Head of caudate nucleus (tissue), 42 donors: ENCODE data around the gene INO80D.
A peak's percentile ranks its signal among the peaks of the same experiment; 100 is the strongest.
"Not testable (repeated sequence)": the region's sequence is repeated elsewhere in the genome, so short reads cannot be mapped to it uniquely, and the experiment has no call there.

Source experiments
- DNase-seq, 42 donors: peaks; one replicate each; pipeline versions ENCODE4 v3.0.0 to v3.0.0-alpha.2; 2020 to 2021; ENCODE audit warnings: mixed read lengths in 7 of 42
- intact Hi-C: fragments of 100-400 bp; cut with DNase I; formaldehyde crosslinking; loops from one replicate; pipeline ENCODE4 v1.15.0; 2022

INO80D gene, protein sequence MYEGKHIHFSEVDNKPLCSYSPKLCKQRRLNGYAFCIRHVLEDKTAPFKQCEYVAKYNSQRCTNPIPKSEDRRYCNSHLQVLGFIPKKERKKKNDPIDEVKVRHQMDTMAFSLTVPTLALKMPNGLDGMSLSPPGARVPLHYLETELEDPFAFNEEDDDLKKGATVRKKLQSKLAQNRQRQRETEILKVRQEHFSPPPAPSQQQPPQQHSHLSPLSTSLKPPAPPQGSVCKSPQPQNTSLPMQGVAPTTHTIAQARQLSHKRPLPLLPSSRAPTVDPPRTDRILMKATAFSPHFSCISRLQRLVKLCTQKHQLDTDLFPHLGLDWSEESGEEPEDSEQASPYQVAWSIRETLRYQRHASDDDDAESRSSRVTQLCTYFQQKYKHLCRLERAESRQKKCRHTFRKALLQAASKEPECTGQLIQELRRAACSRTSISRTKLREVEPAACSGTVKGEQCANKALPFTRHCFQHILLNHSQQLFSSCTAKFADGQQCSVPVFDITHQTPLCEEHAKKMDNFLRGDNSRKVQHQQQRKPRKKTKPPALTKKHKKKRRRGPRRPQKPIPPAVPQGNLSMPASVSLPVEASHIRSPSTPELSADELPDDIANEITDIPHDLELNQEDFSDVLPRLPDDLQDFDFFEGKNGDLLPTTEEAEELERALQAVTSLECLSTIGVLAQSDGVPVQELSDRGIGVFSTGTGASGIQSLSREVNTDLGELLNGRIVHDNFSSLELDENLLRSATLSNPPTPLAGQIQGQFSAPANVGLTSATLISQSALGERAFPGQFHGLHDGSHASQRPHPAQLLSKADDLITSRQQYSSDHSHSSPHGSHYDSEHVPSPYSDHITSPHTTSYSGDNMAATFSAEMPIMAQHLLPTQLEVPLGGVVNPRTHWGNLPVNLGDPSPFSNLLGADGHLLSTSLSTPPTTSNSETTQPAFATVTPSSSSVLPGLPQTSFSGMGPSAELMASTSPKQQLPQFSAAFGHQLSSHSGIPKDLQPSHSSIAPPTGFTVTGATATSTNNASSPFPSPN

DNA sequence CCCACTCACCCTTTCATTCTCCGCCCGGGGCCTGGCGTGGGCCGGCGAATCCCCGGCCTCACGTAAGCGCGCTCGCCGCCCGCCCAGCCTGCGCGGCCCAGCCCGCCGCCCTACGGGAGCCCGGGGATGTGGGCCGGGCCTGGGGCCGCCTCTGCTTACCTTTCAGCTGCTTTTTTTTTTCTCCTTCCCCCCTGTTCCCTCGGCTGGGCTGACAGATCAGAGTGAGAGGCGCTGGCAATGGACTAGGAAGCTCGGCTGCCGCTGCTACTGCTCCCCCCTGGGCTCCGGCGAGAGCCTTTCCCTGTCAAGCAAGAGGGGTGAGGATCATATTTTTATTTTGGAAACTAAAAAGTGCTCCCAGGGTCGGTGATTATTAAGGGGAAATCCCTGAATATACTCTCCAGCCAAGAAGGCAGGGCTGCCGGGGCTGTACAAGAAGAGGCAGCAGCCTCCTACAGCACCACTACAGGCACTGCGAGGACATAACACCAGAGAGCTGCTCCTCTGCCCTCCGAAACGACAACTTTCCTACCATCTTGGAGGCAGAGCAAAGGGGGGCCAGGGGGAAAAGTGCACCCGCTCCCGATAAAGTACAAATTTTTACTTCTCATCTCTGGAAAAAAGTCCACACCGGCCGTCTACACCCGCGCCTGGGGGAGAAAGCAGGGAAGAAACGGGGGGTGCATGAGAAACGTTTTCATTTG is at the start of gene INO80D:
INO80D (minus strand) TSS at position 433 of the 704 bp plus-strand sequence. CDS start 23,158 bp downstream, outside the sequence.
- intact Hi-C loops, result loop anchor here (5.0 kb wide), 1 partner anchor 71 kb away; the partner anchor contains the start of genes EEF1B2 and NDUFS1

DNA sequence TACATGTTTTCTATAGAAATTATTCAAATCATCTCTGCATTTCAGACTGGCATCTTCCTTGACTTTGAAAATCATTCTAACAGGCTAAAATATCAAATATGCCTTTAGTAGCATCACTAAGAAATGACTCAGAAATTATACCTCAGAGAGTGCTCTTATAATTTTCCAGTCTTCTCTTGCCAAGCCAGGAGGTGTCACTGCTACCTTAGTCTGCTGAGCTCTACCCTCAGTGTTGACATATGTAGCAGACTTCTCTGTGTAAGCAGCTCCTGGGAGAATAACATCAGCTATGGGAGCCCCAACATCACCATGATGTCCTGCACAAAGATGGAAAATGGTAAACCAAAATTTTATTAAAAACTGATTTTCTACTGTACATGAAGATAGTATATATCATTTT is 41.7 kb upstream of the INO80D start:
- DNase-seq, result peak in 5 of 42 donors; percentile 16 to 42 (median 17)
- intact Hi-C loops, result no loop called here

More for the DNA sequence above, at the start of gene INO80D:
- peak; percentile 59 to 92 (median 78) for DNase-seq

DNA sequence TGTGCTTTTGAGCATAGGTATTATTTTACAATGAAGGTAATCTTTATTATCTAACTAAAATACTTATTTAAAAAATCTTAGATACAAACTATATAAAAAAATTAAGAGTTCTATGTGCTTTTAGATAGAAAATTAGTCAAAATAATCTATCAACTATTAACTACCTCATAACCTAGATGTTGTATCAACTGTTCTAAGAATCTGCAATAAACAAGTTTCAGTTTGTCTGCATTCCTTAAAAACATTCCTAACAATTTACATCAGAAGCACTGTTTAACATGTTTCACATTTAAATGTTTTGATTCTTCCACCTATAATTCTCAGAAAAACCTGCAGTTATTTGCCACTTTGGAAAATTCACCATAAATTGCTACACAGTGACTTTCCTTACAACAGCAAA is 39.9 kb upstream of the INO80D start:
- intact Hi-C loops, result no loop called here
- no peak for DNase-seq

DNA sequence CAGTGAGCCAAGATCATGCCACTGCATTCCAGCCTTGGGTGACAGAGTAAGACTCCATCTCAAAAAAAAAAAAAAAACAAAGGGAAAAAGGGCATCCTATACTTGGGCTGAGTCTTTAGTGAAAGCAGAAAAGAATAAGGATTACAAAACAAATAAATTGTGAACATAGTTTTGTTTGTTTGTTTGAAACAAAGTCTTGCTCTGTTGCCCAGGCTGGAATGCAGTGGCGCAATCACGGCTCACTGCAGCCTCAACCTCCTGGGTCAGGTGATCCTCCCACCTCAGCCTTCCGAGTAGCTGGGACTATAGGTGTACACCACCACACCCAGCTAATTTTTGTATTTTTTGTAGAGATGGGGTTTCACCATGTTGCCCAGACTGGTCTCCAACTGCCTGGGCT is 36.6 kb upstream of the INO80D start:
- intact Hi-C loops, DNase-seq: not testable (repeated sequence)

DNA sequence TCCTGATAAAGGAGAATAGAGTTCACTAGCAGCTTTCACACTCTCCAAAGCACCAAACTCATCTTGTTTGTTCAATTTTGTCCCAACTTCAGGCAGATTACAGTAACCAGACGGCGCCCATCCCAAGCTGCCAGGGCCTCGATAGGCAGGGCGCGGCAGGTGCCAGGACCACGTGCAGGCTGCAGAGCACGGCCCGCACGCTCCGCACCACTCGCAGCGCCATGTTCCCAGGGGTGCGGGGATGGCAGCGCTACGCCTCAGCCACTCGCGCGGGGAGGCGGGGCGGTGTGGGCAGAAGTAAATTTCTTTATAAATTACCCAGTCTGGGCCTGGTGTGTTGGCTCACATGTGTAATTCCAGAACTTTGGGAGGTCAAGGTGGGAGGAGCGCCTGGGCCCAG is 30.3 kb upstream of the INO80D start:
- intact Hi-C loops, result no loop called here
- no peak for DNase-seq

DNA sequence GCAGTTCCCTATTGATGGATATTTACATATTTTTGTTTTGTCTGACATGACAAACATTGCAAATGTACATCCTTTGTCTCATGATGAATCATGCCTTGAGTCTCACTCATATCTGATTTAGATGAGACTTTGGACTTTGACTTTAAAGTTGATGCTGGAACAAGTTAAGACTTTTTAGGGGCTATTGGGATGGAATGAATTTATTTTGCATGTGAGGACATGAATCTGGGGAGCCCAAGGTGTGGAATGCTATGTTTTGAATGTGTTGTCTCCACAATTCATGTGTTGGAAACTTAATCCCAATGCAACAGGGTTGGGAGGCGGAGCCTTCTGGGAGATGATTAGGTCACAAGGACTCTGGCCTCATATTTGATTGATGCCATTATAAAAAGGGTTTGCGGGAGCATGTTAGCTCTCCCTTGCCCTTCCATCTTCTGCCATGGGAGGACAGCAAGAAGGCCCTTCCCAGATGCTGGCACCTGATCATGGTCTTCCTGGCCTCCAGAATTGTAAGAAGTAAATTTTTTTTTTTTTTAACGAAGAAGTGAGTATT is 29.1 kb upstream of the INO80D start:
- intact Hi-C loops, result no loop called here
- no peak for DNase-seq

DNA sequence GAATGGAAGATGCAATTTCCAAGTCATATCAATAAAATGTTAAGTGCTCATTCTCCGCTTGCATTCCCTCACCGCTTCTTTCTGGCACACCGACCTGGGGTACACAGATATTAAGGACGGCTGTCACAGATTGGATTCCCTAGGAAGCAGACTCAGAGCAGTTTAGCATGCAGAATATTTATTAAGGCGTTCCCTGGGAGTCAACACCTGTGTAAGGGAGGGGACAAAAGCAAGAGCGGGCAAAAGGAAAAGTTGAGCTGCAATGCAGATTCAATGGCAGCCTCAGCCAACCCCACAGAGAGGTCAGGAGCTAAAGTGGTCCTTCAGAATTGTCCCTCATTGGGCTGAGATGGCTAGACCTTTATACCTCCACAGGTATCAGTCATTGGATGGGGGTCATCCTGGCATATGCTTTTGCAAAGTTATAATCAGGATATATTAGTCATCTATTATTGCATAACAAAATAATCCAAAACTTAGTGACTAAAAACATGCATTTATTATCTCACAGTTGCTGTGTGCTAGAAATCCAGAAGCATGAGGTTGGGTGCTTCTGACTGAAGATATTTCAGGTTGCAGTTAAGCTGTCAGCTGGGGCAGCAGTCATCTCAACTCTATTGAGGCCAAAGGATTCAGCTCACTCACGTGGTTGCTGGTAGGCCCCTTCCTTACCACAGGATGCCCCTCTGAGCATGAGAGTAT is 27.0 kb upstream of the INO80D start:
- intact Hi-C loops, result no loop called here
- peak in 1 of 42 donors; percentile 8 for DNase-seq

DNA sequence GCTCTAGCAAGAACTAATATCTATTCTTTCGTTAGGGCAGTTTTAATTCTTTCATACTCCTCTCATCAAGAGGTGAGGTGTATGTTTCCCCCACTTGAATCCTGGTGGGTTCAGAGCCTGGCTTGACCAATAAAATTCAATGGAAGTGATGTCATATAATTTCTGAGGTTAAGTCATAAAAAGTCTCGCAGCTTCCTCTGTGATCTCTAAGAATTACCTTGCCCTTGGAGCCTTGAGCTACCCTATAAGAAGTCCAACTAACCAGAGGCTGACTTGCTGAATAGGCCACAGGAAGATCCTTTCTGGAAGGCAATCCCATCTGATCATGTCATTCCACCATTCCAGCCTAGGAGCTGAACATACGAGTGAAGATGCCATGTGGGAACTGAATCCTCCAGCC is 26.1 kb upstream of the INO80D start:
- intact Hi-C loops, result no loop called here
- no peak for DNase-seq

DNA sequence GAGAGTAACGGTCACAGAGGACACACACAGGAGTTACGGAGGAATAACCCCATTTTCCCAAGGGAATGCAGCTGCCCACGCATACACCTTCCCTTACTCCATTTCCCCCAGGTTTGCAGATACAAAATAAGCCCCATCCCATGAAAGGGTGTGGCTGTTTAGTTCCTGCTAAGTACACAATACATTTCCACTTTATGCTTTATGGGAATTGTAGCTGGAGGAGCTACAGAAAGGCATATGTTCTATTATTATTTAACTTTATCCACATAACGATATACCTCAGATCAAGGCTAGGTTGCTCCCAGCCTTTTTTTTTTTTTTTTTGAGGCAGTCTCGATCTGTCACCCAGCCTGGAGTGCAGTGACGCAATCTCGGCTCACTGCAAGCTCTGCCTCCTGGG is 22.7 kb upstream of the INO80D start:
- no peak for DNase-seq
- intact Hi-C loops, result no loop called here

DNA sequence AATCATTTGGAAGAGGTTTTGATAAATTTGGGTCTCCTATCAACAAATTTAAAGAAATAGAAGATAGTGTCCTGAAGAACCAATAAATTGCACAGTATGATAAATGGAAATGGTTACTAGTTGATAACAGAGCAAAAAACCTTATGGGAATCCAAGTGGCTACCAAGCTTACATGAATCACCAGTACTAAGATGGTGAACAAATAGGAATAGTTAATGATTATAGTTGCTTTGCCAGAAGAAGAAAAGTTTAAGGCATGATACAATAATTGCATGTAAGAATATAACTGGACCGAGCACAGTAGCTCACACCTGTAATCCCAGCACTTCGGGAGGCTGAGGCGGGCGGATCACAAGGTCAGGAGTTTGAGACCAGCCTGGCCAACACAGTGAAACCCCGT is 19.6 kb upstream of the INO80D start:
- intact Hi-C loops, result no loop called here
- DNase-seq, result no peak

DNA sequence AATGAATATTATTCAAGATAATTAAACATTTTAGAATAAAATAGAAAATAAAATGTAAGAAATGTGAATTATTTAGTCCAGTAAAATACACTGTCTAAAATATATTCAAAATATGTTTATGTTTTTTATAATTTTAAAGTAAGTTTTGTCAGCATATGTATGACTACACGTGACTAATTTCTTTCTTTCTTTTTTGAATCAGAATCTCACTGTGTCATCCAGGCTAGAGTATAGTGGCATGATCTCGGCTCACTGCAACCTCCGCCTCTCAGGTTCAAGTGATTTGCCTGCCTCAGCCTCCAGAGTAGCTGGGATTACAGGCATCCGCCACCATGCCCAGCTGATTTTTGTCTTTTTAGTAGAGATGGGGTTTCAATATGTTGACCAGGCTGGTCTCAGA is 19.1 kb upstream of the INO80D start:
- intact Hi-C loops, result no loop called here
- no peak for DNase-seq

DNA sequence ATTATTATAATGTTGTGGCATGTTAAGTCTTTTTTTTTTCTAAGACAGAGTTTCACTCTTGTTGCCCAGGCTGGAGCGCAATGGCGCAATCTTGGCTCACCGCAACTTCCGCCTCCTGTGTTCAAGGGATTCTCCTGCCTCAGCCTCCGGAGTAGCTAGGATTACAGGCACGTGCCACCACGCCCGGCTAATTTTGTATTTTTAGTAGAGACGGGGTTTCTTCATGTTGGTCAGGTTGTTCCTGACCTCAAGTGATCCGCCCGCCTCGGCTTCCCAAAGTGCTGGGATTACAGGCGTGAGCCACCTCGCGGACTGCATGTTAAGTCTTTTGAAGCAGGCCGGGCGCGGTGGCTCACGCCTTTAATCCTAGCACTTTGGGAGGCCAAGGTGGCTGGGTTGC is 12.9 kb upstream of the INO80D start:
- DNase-seq, intact Hi-C loops: not testable (repeated sequence)

DNA sequence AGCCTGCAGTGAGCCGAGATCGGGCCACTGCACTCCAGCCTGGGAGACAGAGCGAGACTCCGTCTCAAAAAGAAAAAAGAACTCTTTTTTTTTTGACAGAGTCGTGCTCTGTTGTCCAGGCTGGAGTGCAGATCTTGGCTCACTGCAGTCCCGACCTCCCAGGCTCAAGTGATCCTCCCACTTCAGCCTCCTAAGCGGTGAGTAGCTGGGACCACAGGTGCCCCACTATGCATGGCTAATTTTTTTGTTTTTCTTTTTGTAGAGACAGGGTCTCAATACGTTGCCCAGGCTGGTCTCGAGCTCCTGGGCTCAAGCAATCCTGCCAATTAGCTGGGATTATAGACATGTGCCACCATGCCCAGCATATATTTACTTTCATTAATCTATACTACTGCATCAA is 12.5 kb upstream of the INO80D start:
- intact Hi-C loops, result no loop called here
- no peak for DNase-seq

DNA sequence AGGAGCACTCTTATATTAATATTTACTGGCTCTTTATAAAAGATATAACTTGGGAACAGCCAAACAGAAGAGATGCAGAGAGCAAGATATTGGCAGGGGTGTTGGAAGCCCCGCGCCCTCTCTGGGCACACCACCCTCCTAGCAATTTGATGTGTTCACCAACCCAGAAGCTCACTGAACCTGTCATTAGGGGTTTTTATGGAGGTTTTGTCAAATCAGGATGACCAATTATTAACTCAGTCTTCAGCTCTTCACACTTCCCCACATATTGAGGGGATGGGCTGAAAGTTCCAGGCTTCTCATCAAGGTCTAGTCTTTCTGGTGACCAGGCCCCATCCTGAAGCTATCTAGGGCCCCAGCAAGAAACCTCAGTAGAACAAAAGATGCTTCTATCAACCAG is 10.9 kb upstream of the INO80D start:
- intact Hi-C loops, result no loop called here
- DNase-seq, result no peak

DNA sequence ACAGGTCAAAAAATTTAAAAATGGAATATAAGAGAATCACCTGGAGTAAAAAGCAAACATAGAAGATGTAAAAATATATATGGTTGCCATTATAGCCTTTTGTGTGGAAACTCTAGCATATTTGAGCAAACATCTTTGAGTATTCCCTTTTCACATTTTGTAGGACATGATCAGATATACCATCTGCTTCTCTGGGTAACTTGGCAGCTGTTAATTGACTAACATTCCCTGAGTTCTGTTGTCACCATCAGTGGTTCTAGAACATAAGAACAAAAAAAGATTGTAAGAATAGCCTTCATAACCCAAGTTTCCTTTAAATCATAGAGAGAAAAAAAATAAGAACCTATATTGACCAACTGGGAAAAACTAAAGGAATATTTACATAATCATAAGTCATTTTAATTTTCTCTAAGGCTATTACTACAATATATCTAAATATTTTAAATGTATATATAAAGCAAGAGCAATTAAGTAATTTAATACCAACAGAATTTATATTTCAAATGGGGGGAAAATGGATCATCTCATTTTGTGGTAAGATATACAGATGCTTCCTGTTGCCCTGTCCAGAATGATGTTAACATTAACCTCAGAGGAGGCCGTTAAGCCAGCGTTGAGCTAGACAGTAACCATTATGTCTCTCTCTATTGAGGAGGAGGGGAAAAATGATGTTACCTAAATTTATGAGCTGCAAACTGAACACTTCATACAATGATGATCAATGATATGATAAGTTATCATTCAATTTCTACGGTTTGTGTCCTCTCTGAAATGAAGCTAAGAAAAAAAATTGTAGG is 9.8 kb upstream of the INO80D start:
- no peak for DNase-seq
- intact Hi-C loops, result no loop called here

DNA sequence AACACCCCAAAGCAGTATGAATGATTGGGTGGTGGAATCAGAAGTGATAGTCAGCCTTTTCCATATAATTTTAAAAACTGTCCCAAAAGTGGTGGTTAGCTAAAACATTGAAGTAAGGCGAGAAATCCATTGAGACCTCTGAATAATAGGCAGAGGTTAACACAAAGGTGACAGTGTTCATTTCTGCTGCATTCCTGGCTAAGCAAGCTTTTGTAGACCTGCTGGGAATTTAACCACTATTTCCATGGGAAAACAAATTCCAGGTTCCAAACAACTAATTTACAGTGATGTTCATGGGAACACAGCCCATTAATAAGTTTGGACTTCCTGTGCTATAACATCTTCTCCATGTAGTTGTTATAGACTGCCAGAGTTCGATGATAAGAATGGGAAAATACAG is 6.3 kb upstream of the INO80D start:
- intact Hi-C loops, result no loop called here

DNA sequence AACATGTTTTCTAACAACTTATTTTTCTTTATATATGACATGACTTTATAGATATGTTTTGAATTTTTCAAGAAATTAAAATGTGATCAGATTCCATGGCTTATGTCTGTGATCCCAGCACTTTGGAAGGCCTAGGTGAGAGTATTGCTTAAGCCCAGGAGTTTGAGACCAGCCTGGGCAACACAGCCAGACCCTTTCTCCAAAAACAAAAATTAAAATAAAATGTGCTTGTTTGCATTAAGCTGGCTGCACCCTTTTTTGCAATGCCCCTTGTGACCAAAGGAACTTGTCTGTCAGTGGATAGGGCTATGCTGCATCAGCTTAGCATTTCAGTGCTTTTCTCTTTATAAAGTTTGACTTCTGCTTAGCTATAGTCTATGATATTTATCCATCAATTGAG is 2.3 kb upstream of the INO80D start:
- DNase-seq, result no peak
- intact Hi-C loops, result loop anchor here (5.0 kb wide), 1 partner anchor 69 kb away; the partner anchor contains the start of genes EEF1B2 and NDUFS1

More for the DNA sequence above, 6.3 kb upstream of the INO80D start:
- DNase-seq, result no peak
